ENCODE results near the gene CATSPERD.
"Not testable (repeated sequence)": the region's sequence is repeated elsewhere in the genome, so short reads cannot be mapped to it uniquely, and the experiment has no call there.

Gene CATSPERD

DNA sequence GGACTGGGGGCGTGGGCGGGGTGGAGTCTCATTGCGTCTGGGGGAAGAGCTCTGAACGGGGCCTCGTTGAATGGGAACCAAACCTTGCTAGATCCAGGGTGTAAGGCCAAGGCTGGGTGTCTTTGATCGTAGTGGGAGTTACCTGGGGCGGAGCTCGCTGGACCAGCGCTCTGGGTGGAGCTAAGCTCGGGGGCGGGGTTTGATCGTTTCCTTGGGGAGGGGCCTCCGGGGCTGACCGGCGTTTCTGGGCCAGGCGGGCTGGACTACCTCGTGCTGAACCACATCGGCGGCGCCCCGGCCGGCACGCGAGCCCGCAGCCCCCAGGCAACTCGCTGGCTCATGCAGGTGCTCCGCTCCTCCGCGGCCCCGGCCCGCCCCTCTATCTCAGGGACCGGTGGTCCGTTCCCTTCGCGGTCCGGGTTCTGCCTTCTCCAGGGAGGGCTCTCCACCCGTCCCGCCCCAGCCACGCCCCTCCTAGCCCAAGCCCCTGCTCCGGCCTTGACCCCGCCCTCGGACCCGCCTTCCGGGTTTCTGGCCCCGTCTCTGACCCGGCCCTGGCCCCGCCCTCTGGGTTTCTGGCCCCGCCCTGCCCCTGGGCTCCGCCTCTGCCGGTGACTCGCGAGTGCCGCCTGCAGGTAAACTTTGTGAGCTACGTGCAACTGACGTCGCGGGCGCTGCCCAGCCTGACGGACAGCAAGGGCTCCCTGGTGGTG, 33.6 kb upstream of the CATSPERD start:
- peak; percentile 75 to 92 (median 88) for DNase-seq

DNA sequence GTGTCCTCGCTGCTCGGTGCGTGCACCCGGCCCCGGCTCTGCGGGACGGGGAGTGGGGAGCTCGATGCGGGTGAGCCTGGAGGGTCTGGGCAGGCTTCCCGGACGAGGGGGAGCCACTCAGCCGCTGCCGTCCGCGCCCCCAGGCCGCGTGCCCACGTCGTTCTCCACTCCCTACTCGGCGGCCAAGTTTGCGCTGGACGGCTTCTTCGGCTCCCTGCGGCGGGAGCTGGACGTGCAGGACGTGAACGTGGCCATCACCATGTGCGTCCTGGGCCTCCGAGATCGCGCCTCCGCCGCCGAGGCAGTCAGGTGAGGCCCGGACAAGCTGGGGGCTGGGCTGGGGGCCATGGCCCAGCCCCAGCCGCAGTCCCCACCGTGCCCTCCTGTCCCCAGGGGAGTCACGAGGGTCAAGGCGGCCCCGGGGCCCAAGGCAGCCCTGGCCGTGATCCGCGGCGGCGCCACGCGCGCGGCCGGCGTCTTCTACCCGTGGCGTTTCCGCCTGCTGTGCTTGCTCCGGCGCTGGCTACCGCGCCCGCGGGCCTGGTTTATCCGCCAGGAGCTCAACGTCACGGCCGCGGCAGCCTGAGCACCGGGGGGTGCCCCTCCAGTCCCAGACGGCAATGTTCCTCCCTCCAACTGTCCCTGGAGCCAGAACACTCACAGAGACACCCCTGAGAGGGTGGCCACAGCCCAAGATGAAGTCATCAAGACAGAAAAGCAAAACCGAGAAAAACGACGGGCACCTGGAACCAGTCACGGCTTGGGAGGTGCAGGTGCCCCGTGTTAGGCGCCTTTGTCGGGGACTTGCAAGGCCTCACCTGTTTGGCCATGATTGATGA, 32.9 kb upstream of the CATSPERD start:
- no peak for DNase-seq

DNA sequence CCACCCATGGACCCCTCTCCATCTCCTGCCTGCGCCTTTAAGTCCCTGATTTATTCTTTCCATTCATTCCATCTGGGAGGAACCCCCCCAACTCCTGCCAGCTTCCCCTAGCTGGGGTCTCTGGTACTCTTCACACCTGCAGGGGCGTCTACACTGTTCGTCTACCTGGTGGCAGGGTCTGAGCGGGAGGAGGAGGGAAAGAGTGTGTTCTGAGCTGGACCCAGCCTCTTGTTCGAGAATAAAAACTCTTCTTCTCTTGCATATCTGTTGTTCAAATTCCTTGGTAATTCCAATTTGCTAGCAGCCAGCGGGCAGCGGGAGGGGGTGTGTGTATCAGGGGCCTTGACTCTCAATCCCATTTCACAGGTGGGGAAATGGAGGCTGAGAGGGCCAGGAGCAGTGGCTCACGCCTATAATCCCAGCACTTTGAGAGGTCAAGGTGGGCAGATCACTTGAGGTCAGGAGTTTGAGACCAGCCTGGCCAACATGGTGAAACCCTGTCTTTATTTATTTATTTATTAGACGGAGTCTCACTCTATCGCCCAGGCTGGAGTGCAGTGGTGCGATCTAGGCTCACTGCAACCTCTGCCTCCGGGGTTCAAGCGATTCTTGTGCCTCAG, 32.1 kb upstream of the CATSPERD start:
- not testable (repeated sequence) for DNase-seq

DNA sequence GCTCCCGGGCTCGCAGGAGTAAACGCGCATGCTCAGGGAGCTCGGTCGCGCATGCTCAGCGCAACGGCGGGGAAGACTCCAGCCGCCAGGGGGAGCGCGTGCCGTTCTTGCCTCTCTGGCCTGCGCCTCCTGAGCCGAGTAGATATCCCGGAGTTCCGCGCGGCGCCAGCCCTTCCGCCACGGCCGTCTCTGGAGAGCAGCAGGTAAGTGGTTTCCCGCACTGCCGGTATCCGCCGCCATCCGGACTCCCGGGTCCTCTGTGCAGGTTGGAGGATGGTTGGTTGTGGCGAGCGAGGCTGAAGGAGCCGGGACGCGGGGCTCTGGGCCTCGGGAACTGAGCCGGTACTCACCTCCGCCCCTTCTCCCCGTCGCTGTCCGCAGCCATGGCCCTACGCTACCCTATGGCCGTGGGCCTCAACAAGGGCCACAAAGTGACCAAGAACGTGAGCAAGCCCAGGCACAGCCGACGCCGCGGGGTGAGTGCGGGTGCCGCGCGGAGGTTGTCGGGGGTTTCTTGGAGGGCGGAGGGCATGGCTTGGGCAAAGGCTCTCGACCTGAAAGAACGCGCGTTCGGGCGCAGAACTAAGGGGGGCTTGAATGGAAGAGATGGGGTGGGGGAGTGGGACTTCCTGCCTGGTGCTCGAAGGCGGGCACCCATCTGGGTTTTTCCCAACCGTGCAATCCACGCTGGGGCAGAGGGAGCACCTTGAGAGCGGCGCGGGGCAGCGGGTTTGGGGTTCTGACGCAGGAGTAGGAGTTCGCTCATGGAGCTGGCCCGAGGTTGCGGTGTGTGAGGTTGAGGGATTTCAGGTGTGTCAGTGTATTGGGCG, 30.1 kb upstream of the CATSPERD start, which contains the start of gene RPL36:
TSS of gene RPL36 (plus strand) at position 171 of the 830 bp plus-strand sequence. CDS start at position 384, 213 bp downstream.
- DNase-seq, result peak; percentile 95 to 98 (median 97)

DNA sequence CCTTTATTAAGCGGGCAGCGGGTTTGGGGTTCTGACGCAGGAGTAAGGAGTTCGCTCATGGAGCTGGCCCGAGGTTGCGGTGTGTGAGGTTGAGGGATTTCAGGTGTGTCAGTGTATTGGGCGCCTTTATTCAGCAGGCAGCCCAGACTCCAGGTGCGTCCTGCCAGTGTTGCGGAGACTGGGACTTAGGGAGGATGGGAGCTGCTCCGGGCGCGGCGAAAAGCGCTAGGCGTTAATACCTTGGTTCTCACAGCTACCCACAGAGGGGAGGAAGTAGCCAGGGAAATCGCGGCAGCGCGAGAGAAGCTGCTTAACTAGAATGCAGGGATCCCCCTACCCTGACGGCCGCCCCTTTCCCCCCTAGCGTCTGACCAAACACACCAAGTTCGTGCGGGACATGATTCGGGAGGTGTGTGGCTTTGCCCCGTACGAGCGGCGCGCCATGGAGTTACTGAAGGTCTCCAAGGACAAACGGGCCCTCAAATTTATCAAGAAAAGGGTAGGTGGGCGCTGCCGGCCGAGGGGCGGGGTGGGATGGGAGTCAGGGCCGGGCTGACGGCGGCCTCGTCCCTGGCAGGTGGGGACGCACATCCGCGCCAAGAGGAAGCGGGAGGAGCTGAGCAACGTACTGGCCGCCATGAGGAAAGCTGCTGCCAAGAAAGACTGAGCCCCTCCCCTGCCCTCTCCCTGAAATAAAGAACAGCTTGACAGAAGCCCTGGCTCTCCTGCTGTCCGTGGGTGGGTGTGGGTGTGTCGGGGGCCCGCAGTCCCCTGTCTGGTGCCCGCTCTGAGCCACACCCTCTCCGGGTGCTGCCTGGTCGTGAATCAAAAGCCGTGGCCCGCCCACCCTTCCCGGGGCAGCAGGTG, 29.2 kb upstream of the CATSPERD start:
- peak in 5 of 6 experiments; percentile 40 to 69 (median 52) for DNase-seq

DNA sequence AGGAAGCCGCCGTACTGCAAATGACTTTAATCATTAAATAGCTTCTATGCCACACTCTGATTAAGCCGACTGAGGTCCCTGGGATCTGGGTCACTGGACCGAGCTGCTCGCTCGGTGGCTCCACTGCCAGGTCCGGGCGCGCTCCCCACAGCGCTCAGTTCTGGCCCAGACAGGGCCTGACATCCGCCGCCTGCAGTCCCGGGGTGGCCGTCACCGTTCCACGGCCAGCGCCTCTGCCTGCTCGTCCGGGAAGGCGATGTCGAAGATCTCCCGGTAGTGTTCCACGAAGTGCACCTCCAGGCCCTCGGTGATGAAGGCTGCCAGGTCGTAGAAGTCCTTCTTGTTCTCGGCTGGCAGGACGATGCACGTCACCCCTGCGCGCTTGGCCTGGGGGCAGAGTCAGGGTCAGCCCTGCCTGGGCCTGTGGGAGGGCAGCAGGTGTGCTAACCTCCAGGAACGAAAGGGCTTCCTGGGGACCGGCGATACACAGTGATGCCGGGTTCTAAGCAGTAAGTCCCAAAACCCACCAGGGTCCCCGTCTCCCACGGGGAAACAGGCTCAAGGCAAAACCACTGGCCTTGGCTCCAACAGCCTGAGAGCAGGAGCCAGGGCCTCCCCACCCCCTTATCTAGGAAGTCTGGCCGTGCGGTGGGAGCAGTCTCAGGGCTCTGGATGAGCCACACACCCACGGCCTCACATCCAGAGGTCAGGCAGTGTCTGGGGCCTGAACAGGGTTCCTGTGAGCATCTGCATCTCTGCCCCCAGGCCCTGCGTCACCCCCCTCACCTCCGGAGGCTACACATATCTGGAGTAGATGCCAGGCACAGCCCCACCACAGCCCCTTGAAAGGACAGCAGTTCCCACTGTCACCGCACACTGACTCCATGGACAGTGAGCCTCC, 28.4 kb upstream of the CATSPERD start:
- peak in 2 of 6 experiments; percentile 27 to 32 for DNase-seq

DNA sequence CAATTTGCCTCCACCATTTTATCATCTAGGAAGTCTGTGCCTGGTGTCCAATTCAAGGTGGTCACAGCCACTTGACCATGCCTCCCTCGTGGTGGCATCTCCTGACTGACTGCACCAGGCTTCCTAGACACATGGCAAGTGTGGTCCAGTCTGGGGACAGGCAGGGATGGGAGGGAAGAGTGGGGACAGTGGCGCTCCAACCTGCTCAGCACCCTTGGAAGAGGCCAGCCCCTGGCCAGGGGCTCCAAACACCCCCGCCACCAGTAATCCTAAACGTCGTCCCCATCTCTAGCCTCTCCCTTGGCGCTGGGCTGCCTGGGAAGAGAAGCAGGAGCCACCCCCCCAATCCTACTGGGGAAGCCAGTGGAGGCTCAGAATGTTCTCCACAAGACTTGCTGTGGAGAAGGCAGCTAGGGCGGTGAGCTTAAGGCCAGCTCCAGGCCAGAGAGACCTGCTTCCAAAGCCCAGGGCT, 27.7 kb upstream of the CATSPERD start:
- DNase-seq, result no peak

DNA sequence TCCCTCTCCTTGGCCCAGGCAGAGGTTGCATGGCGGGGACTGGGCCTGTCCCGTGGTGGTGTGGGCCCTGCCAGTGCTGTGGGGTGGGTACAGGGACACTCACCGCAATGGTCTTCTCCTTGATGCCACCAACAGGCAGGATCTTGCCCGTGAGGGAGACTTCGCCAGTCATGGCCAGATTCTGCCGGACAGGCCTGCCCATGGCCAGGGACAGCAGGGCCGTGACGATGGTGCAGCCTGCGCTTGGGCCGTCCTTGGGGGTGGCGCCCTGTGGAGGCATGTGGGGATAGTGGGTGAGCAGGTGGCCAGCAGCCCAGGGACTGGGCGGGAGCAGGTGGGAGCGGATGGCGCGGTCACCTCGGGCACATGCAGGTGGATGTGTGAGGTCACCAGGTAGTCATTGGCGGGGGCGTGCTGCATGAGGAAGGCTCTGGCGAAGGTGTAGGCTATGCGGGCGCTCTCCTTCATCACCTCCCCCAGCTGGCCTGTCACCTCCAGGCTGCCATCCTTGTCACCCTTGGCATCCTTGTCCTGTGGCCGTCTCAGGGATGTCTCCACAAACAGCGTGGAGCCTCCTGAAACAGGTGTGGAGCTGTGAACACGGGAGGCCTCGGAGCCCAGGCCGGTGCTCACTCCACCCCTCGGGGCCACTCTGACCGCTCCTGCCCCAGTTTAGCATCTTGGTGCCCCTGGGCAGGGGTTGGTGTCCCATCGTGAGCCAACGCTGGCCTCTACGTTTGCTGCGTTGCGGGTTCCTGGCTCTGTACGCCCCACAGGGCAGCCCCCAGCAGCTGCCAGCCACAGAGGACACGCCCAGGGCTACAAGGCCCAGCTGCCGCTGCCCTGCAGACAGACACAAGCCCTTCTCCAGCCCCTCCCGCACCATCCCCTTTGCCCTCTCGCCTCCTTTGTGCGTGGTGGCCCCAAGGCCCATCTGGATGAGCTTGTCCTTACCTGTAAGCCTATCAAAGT, 27.0 kb upstream of the CATSPERD start:
- DNase-seq, result no peak

DNA sequence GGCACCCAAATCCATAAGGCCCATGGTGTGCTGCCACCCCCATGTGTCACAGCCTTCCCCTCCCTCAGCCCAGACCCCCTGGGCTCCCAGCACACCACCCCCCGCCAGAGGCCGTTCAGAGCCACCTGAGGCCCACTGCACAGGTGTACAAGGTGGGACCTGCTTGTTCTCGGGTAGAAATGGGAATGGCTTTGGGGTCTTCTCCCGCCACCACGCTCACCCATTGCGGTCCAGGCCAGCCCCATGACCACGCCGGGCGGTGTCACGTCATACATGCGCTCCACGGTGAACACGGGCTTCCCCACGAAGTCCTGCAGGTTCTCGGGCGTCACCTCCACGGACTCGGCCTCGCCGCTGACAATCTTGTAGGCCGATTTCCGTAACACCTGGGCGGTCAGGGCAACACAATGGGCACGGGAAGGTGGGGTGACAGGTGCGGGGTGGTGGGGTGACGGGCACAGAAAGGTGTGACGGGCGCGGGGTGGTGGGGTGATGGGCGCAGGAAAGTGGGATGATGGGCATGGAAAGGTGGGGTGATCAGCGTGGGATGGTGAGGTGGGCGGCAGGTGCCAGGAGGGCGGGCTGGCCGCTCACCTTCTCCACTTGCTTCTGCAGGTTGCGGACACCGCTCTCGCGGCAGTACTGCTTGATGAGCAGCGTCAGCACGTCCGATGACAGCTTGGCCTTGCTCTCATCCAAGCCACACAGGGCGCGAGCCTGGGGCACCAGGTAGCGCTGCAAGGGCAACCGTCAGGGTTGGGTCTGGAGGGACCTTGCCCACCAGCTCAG, 26.1 kb upstream of the CATSPERD start:
- DNase-seq, result no peak

DNA sequence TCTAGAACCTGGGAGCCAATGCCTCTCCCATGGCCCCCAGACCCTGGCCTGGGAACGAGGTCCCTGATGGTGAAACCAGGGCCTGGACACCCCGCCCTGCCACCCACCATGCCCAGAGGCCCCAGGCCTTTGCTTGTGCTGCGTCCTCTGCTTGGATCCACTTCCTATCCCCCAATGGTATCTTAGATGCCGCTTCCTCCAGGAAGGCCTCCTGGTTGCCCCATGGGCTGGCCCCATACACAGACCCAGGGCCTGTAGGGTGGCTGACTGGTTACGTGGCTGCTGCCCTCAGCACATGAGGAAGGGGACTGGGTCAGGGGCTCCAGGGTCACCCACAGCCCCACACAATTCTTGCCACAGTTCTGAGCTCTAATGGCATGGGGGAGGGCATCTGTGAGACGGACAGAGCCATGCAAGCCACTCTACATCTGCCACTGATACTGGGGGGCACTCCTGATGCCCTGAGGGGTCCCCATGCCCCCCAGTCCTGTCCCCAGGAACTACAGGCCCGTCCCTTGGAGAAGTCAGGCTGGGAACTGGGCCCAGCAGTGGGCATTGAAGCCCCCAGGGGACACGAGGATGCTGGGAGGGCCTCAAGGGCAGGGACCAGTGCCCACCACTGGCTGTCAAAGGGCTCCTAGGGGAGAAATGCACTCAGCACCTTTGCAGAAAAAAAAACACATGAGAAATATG, 25.3 kb upstream of the CATSPERD start:
- no peak for DNase-seq

DNA sequence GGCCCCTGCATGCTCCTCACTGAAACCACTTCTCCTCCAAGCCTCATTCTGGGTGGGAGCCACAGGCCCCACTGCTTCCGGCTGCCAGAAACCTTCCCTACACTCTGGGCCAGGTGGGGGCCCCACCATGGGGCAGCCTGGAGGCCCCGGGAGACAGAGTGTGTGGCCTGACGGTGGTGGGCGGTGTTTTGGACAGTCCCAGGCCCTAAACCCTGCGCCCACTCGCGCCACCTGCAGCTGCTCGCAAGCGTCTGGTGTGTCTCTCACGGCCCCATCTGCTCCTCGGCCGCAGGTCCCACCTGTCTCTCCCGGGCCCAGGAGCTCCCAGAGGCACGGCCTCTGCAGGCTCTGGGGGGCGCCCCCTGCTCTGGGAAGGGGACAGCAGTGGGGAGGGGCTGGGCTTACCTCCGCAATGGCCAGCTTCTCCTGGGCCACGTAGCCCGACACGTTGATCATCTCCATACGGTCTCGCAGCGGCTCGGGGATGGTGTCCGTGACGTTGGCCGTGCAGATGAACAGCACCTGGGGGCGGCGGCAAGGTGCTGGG, 24.7 kb upstream of the CATSPERD start:
- no peak for DNase-seq

DNA sequence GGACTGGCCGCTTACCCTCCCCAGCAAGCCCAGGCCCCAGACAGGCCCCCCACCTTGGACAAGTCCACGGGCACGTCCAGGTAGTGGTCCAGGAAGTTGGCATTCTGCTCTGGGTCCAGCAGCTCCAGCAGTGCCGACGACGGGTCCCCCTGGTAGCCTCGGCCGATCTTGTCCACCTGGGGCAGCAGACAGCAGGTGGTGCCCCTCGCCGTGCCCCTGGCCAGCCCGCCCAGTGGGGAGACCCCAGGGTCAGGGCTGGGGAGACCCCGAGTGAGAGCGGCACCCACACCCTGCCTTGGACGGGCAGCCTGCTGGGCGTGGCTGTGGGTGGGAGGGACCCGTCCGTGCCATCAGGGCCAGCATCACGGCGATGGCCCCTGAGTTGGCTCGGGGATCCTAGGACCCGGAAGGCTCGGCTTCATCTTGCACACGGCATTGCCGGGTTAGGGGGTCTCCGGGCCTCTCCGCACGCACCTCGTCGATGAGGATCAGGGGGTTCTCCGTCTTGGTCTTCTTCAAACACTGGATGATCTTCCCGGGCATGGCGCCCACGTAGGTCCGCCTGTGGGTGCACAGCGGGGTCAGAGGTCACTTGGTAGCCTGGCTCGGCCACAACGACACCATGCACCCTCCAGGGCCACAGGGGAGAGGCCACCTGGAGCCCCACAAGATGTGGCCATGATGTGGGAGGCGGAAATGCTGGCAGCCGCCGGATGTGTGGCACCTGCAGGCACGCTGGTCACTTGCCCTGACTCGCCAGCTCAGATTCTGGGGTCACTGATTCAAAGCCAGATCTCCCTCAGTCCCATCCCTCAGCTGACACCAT, 24.0 kb upstream of the CATSPERD start:
- no peak for DNase-seq

DNA sequence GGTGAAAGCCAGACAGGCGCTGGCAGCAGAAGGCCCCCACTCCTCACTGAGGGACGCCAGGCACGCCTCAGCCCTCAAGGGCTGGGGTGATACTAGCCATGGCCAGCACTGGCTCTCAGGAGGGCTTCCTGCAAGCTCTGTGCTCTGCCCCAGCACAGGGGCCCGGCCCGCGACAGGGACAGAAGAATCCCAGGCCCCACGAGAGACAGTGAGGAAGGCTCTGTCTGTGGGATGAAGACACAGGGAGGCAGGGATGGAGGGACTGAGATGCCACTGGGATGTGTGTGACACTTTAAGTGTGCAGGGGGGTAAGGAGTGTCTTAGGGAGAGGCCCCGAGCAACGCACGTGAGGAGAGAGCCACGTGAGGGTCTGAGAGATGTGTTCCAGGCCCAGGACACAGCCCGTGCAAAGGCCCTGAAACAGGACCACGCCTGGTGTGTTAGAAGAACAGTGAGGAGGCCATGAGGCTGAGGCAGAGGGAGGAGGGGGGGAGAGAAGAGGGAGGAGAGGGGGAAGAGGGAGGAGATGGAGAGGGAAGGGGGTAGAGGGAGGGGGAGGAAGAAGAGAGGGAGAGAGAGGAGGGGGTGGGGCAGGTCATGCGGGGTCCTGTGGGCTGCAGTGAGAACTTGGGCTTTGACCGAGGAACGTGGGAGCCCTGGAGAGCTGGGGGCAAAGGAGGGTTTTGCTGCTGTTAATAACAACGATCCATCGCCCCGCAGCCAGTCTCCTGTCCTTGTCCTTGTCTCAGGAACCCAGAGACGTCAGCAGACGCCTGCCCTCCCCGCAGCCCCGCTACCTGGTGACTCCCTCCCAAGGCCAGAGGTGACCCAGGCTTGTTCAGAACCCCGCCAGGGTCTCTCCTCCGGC, 23.2 kb upstream of the CATSPERD start:
- no peak for DNase-seq

DNA sequence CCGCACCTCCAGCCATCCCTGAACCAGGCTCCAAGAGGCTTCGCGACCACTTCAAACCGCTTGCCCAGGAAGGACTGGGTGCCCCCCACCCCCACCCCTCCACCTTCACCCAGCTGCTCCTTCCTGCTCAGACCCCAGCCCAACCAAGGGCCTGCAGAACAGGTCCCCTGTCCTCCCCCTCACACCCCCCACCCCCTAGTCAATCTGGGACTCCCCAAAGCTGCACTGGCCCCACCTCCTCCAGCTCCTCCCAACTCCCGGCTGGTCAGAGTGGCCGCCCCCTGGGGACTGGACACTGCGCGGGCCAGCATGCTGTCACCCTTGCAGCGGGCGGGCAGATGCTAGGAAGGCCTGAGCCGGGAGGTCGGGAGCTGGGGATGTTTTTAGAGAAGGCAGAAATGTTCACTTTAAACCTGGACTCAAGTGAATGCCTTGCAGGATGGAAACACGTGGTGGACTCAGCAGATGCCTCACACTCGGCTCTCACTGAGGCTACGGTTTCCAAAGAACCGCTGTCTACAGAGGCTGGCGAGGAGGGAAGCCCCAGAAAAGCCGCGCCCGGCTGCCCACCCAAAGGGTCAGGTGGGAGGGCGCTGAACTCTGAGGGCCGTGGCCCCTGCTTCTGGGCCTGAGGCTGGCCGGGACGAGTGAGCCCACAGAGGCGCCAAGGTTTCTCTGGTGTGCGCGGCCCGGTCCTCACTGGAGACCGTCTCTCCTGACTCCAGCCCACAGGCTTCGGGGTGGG, 22.4 kb upstream of the CATSPERD start:
- DNase-seq, result no peak

Data from stimulated activated naive CD4-positive, alpha-beta T cell (primary cell).